K562 (cell line): ENCODE results near the gene PTPRG. TPM values are rescaled to one million over a fixed set of nuclear protein-coding genes. Genes with fewer than 3 reads are reported as not detected.

Experiments
- ATAC-seq: fragments of 200-7000 bp; cut with Tn5 transposase; 3 replicates; pipeline ENCODE4 v1.9.1; 2020; ENCODE audit warnings: moderate library complexity
- BruUV-seq: library from RNA; stranded (reverse); fragments of 400-500 nt; replicated peaks from 2 replicates; lab custom pipeline; 2021; lab: Mats Ljungman, UMichigan
- CTCF ChIA-PET: fragments of 300-600 bp; formaldehyde crosslinking; extraction: SDS; loops from one replicate; lab custom pipeline; 2021; ENCODE audit warnings: low intra/inter-chr PET ratio; lab: Yijun Ruan, JAX
- POLR2A ChIA-PET: fragments of 300-600, 350-650 bp; sonication (Branson Sonifier 250); formaldehyde crosslinking; extraction: SDS; loops from one replicate; lab custom pipeline; 2021; ENCODE audit warnings: antibody characterized with exemption, inconsistent platforms; lab: Yijun Ruan, JAX
- DNase-seq, 4 experiments: peaks; one replicate each; pipeline versions ENCODE4 v3.0.0 to v3.0.0-alpha.2; 2011 to 2018; ENCODE audit warnings: low spot score in 3 of 4, mixed read lengths in 3 of 4; ENCODE audit errors: extremely low read depth in 1 of 4
- FAIRE-seq: peaks from 2 replicates; lab custom pipeline; 2011; peaks lifted over from hg19 to GRCh38; lab: Jason Lieb, UNC
- H2AFZ ChIP-seq: 2 replicates; pipeline ENCODE4 v1.6.0; 2011; ENCODE audit warnings: low read depth, low read length, control low read depth, inconsistent platforms
- H3K27ac ChIP-seq: fragments of 200-600 bp; 3 replicates; pipeline ENCODE4 v1.8.0; 2011; ENCODE audit warnings: low read depth, mild to moderate bottlenecking, control low read depth, inconsistent platforms, low read length, moderate library complexity, mixed read lengths; ENCODE audit errors: extremely low read depth
- H3K27me3 ChIP-seq, 2 experiments: fragments of 300-600 bp in 1 of 2; 2 replicates in 1 of 2; 3 replicates in 1 of 2; pipeline versions ENCODE4 v1.6.0 to v1.8.0; 2011; ENCODE audit warnings: inconsistent platforms in 2 of 2, low read length in 2 of 2, mild to moderate bottlenecking in 1 of 2, mixed read lengths in 1 of 2, moderate library complexity in 1 of 2; ENCODE audit not compliant: control insufficient read depth in 2 of 2, insufficient read depth in 2 of 2
- H3K36me3 ChIP-seq: fragments of 300-600 bp; 3 replicates; pipeline ENCODE4 v1.8.0; 2011; ENCODE audit warnings: mild to moderate bottlenecking, low read length, inconsistent platforms; ENCODE audit not compliant: control insufficient read depth, insufficient read depth
- H3K4me1 ChIP-seq, 2 experiments: fragments of 200-600 bp in 1 of 2; replicated peaks in 1 of 2; 2 replicates in 1 of 2; 3 replicates in 1 of 2; pipeline versions ENCODE4 v1.5.1 to v1.8.0; 2011; ENCODE audit warnings: inconsistent platforms in 2 of 2, low read length in 2 of 2, mild to moderate bottlenecking in 1 of 2, mixed read lengths in 1 of 2, moderate library complexity in 1 of 2; ENCODE audit not compliant: control insufficient read depth in 2 of 2, insufficient read depth in 2 of 2
- H3K4me2 ChIP-seq: 2 replicates; pipeline ENCODE4 v1.6.1; 2011; ENCODE audit warnings: low read length, control low read depth, inconsistent platforms, mixed read lengths; ENCODE audit not compliant: insufficient read depth
- H3K4me3 ChIP-seq: fragments of 200-600 bp; sonication (generic), shearing (Covaris generic); 2 replicates; pipeline ENCODE4 v1.5.1; 2016; ENCODE audit warnings: control low read depth, inconsistent platforms
- H3K79me2 ChIP-seq: fragments of 200-600 bp; 3 replicates; pipeline ENCODE4 v1.8.0; 2011; ENCODE audit warnings: low read length, inconsistent platforms; ENCODE audit not compliant: control insufficient read depth, insufficient read depth
- H3K9ac ChIP-seq, 2 experiments: 2 replicates each; pipeline versions ENCODE4 v1.6.0 to v1.6.1; 2011; ENCODE audit warnings: low read depth in 2 of 2, low read length in 2 of 2, control low read depth in 1 of 2, inconsistent platforms in 1 of 2, mild to moderate bottlenecking in 1 of 2, mixed read lengths in 1 of 2; ENCODE audit not compliant: insufficient read depth in 1 of 2
- H3K9me1 ChIP-seq: one replicate; pipeline ENCODE4 v1.6.0; 2011; ENCODE audit warnings: inconsistent platforms, mild to moderate bottlenecking, low read length, moderate library complexity; ENCODE audit not compliant: control insufficient read depth, insufficient read depth
- H3K9me3 ChIP-seq: replicated peaks from 2 replicates; pipeline ENCODE4 v1.5.1; 2011; ENCODE audit warnings: low read depth, low read length, inconsistent platforms; ENCODE audit not compliant: control insufficient read depth, insufficient read depth
- H4K20me1 ChIP-seq: replicated peaks from 2 replicates; pipeline ENCODE4 v1.6.1; 2011; ENCODE audit warnings: low read length, inconsistent platforms, mixed read lengths; ENCODE audit not compliant: control insufficient read depth, insufficient read depth
- CC2D1A ChIP-seq: fragments of 450-650 bp; IDR thresholded peaks from 2 replicates; pipeline ENCODE4 v1.6.1; 2017; ENCODE audit warnings: mild to moderate bottlenecking
- CREB1 ChIP-seq, 2 experiments: sonication (generic) in 1 of 2; formaldehyde crosslinking in 1 of 2; IDR thresholded peaks; 2 replicates each; pipeline versions ENCODE4 v1.6.1 to v1.8.0; 2012 to 2022; ENCODE audit warnings: inconsistent platforms in 1 of 2, mild to moderate bottlenecking in 1 of 2, missing genetic modification reagents in 1 of 2, moderate library complexity in 1 of 2
- E2F1 ChIP-seq: sonication (generic); formaldehyde crosslinking; IDR thresholded peaks from 2 replicates; pipeline ENCODE4 v1.8.1; 2023; ENCODE audit warnings: mild to moderate bottlenecking, missing genetic modification reagents, moderate library complexity
- ESRRB ChIP-seq: fragments of 250-450 bp; sonication (Bioruptor Pico); IDR thresholded peaks from 2 replicates; pipeline ENCODE4 v1.5.0; 2020; ENCODE audit warnings: mild to moderate bottlenecking, moderate library complexity, borderline replicate concordance
- ETS2 ChIP-seq: IDR thresholded peaks from 2 replicates; pipeline ENCODE4 v1.6.1; 2016; ENCODE audit warnings: borderline replicate concordance, missing genetic modification characterization, mild to moderate bottlenecking, moderate library complexity, missing compliant biosample characterization; ENCODE audit not compliant: poor library complexity, severe bottlenecking
- FOSL1 ChIP-seq: fragments of 200-800 bp; sonication (Bioruptor generic); conservative IDR thresholded peaks from 2 replicates; pipeline ENCODE4 v1.6.1; 2016; ENCODE audit warnings: missing genetic modification characterization, missing compliant biosample characterization
- KLF13 ChIP-seq: fragments of 450-650 bp; IDR thresholded peaks from 2 replicates; pipeline ENCODE4 v1.6.1; 2016; ENCODE audit warnings: missing genetic modification characterization, low read depth, mild to moderate bottlenecking, missing compliant biosample characterization, moderate library complexity, borderline replicate concordance
- KLF16 ChIP-seq: IDR thresholded peaks from 2 replicates; pipeline ENCODE4 v1.6.1; 2016; ENCODE audit warnings: antibody characterized with exemption
- MCM7 ChIP-seq, 2 experiments: fragments of 450-650 bp; IDR thresholded peaks; 2 replicates each; pipeline ENCODE4 v1.6.1; 2016 to 2018
- MYNN ChIP-seq, 2 experiments: sonication (generic); formaldehyde crosslinking in 1 of 2; IDR thresholded peaks; 2 replicates each; pipeline versions ENCODE4 v1.5.0 to v1.6.1; 2016 to 2020; ENCODE audit warnings: antibody characterized with exemption in 1 of 2, missing genetic modification reagents in 1 of 2
- PCBP2 ChIP-seq: fragments of 200-400 bp; formaldehyde crosslinking; IDR thresholded peaks from 2 replicates; pipeline ENCODE4 v1.6.1; 2018; ENCODE audit warnings: low read length, low read depth, mild to moderate bottlenecking, moderate library complexity; ENCODE audit not compliant: poor library complexity, severe bottlenecking
- XRCC4 ChIP-seq: IDR thresholded peaks from one replicate; pipeline ENCODE4 v1.6.1; 2011; ENCODE audit not compliant: insufficient read depth, insufficient read length; ENCODE audit errors: extremely low read depth
- ZNF121 ChIP-seq: sonication (generic); formaldehyde crosslinking; conservative IDR thresholded peaks from 2 replicates; pipeline ENCODE4 v1.8.0; 2022; ENCODE audit warnings: missing genetic modification reagents
- ZNF280A ChIP-seq: fragments of 450-650 bp; IDR thresholded peaks from 2 replicates; pipeline ENCODE4 v1.6.1; 2018; ENCODE audit warnings: mild to moderate bottlenecking, low read depth; ENCODE audit not compliant: partially characterized antibody
- WGBS: fragments of 100-300 bp; shearing (Covaris generic); methylation state at CpG from one replicate; pipeline ENCODE4 v1.1.6; 2016; ENCODE audit warnings: low coverage, mixed read lengths; ENCODE audit not compliant: insufficient coverage; ENCODE audit errors: missing lambda C conversion rate; 5-methylcytosine and 5-hydroxymethylcytosine counted together
- in situ Hi-C: fragments of 300-500 bp; cut with MboI; formaldehyde crosslinking; loops from 4 replicates; pipeline ENCODE4 v1.15.0; 2018; ENCODE audit warnings: inconsistent platforms, mixed read lengths
- intact Hi-C: fragments of 100-400 bp; cut with micrococcal nuclease; formaldehyde crosslinking; loops from 2 replicates; pipeline ENCODE4 v1.14.2; 2022
- polyA plus RNA-seq, 8 experiments: library from polyadenylated mRNA; depleted of rRNA in 4 of 8; stranded (reverse) in 5 of 8; unstranded in 3 of 8; fragments of >200 nt; fragmentation: Nextera tagmentation in 2 of 8; fragmentation: Illumina TruSeq in 1 of 8; extraction: Ambion mirVana in 2 of 8; extraction: Trizol in 1 of 8; gene quantifications; 2 replicates each; pipeline versions ENCODE4 v1.2.1 to v1.2.3, GENCODE V29; 2011 to 2014; ENCODE audit warnings: inconsistent platforms in 1 of 8, missing spikeins in 1 of 8
- total RNA-seq, 7 experiments: library from RNA; depleted of rRNA in 6 of 7; stranded (reverse); fragments of >200 nt in 6 of 7; fragmentation: Illumina TruSeq in 2 of 7; extraction: Trizol in 2 of 7; gene quantifications; 2 replicates each; pipeline versions ENCODE4 v1.2.1 to v1.2.3, GENCODE V29; 2011 to 2021; ENCODE audit warnings: low replicate concordance in 1 of 7
- TF ChIP-seq, protein P1 (sequence below): sonication (generic); formaldehyde crosslinking; IDR thresholded peaks from 2 replicates; pipeline ENCODE4 v1.8.0; 2022; ENCODE audit warnings: missing genetic modification reagents, mild to moderate bottlenecking, borderline replicate concordance
- TF ChIP-seq, protein P2 (sequence below): sonication (generic); formaldehyde crosslinking; IDR thresholded peaks from 2 replicates; pipeline ENCODE4 v1.8.0; 2022; ENCODE audit warnings: mild to moderate bottlenecking, missing genetic modification reagents

The PTPRG gene
- total and polyA plus RNA-seq, 9 of the 15 experiments (the other 6 are each of a cell fraction or from before 2014, with no cell fraction given): 0.16 TPM; not detected in 8

- H3K4me3 ChIP-seq: no peak overlapping the region
- TF ChIP-seq E2F1 (CRISPR knock-in tag): no peak
- TF ChIP-seq CC2D1A: no peak
- no peak for TF ChIP-seq KLF16
- TF ChIP-seq, protein P1, sequence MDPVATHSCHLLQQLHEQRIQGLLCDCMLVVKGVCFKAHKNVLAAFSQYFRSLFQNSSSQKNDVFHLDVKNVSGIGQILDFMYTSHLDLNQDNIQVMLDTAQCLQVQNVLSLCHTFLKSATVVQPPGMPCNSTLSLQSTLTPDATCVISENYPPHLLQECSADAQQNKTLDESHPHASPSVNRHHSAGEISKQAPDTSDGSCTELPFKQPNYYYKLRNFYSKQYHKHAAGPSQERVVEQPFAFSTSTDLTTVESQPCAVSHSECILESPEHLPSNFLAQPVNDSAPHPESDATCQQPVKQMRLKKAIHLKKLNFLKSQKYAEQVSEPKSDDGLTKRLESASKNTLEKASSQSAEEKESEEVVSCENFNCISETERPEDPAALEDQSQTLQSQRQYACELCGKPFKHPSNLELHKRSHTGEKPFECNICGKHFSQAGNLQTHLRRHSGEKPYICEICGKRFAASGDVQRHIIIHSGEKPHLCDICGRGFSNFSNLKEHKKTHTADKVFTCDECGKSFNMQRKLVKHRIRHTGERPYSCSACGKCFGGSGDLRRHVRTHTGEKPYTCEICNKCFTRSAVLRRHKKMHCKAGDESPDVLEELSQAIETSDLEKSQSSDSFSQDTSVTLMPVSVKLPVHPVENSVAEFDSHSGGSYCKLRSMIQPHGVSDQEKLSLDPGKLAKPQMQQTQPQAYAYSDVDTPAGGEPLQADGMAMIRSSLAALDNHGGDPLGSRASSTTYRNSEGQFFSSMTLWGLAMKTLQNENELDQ (CRISPR knock-in tag): no peak
- TF ChIP-seq ETS2 (tag): no peak
- no peak for TF ChIP-seq FOSL1 (tag)
- no peak for TF ChIP-seq MYNN (IDR thresholded peaks at IDR 0.05)
- no peak for TF ChIP-seq MYNN (CRISPR knock-in tag; IDR thresholded peaks at IDR 0.05)
- TF ChIP-seq KLF13 (tag): no peak
- TF ChIP-seq PCBP2: no peak
- TF ChIP-seq, protein P2, sequence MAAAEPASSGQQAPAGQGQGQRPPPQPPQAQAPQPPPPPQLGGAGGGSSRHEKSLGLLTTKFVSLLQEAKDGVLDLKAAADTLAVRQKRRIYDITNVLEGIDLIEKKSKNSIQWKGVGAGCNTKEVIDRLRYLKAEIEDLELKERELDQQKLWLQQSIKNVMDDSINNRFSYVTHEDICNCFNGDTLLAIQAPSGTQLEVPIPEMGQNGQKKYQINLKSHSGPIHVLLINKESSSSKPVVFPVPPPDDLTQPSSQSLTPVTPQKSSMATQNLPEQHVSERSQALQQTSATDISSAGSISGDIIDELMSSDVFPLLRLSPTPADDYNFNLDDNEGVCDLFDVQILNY (CRISPR knock-in tag): no peak
- no peak for TF ChIP-seq ZNF280A
- no peak for TF ChIP-seq ZNF121 (CRISPR knock-in tag)
- no peak for TF ChIP-seq CREB1 (IDR thresholded peaks at IDR 0.05)
- TF ChIP-seq CREB1 (CRISPR knock-in tag; IDR thresholded peaks at IDR 0.05): no peak
- no peak for TF ChIP-seq XRCC4
- no peak for TF ChIP-seq ESRRB (CRISPR knock-in tag)
- TF ChIP-seq MCM7 (IDR thresholded peaks at IDR 0.05): no peak
Measured at GRCh38 chr3:61605589-61606175, 44.3 kb downstream of the PTPRG start.

More at GRCh38 chr3:61605589-61606175, 44.3 kb downstream of the PTPRG start:
- no TSS peak for BruUV-seq
- Histone ChIP-seq H3K9me3 (no peaks in the 10 kb centered on the region), H4K20me1 (no peaks in the 10 kb centered on the region), H3K27me3 (no peaks in the 10 kb centered on the region), H3K4me1 (no peaks in the 10 kb centered on the region), H3K79me2 (no peaks in the 10 kb centered on the region), H3K9ac (no peak overlapping the region), H3K27ac (no peak overlapping the region), H3K9me1 (no peaks in the 10 kb centered on the region), H3K36me3 (no peaks in the 10 kb centered on the region), H3K4me2 (no peak overlapping the region), H2AFZ (no peak overlapping the region)
- DNase-seq: no peak
- intact Hi-C loops (no loop called here), in situ Hi-C loops (no loop called here)
- 0% methylated on average over 4 of the region's 4 CpGs for WGBS
- POLR2A ChIA-PET: interaction anchor here (0.8 kb wide), 1 partner anchor 22 kb away, joined by 3 read pairs; no protein-coding TSS in a partner anchor
- CTCF ChIA-PET: no interaction called here
- ATAC-seq: no peak
- FAIRE-seq: no peak
